Hematopoietic multipotent progenitor cell (in vitro differentiated cells): Measurements from ENCODE around the gene SCN9A. TPM values are rescaled to one million over a fixed set of nuclear protein-coding genes. Genes with fewer than 3 reads are reported as not detected.

Source experiments
- total RNA-seq: library from RNA; depleted of rRNA; stranded (reverse); fragments of >200 nt; gene quantifications from one replicate; pipeline ENCODE4 v1.2.3, GENCODE V29; 2012

The SCN9A gene
- total RNA-seq, 1 donor, result 29.9 TPM

Other genes with a start within 250 kb of the SCN9A start
- gene SCN1A, start 247.9 kb downstream of the SCN9A start, total RNA-seq, result under 0.01 TPM
- gene SCN7A, start 118.3 kb upstream of the SCN9A start, total RNA-seq, result under 0.01 TPM